ENCODE data around the gene MEMO1. TPM values are rescaled to one million over a fixed set of nuclear protein-coding genes. Genes with fewer than 3 reads are reported as not detected.

MEMO1 gene
- total RNA-seq, 1 donor from 2014 or later: 48.8 TPM

DNA sequence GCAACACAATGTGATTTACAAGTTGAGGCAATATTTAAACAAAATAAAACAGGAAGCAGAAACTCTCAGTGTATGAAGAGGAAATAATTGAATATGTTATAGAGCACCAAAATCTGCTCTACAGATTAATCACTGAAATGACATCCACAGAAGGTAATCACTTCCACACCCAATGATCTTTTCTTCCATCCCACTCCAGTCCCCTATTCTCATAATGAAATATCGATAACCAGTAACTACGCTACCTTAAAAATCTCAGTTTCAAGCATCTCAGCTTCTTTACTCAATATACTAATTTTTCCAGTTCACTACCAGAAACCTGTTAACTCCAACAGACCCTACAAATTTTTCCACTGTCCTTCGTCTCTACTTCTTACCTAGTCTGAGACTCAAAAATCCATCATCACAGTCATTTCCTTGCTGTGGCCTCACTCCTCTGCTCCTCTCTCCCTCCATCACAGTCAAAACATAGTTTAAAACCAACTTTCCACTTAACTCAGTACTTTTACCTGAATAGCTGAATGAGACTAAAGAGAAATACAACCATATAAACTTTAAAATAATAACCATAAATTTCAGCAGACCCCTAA lies 67.1 kb downstream of the MEMO1 start:
- H3K27me3 Mint-ChIP-seq (ENCODE audit: unreplicated experiment): no peaks in the 10 kb centered on the region
- TF ChIP-seq, protein P1, sequence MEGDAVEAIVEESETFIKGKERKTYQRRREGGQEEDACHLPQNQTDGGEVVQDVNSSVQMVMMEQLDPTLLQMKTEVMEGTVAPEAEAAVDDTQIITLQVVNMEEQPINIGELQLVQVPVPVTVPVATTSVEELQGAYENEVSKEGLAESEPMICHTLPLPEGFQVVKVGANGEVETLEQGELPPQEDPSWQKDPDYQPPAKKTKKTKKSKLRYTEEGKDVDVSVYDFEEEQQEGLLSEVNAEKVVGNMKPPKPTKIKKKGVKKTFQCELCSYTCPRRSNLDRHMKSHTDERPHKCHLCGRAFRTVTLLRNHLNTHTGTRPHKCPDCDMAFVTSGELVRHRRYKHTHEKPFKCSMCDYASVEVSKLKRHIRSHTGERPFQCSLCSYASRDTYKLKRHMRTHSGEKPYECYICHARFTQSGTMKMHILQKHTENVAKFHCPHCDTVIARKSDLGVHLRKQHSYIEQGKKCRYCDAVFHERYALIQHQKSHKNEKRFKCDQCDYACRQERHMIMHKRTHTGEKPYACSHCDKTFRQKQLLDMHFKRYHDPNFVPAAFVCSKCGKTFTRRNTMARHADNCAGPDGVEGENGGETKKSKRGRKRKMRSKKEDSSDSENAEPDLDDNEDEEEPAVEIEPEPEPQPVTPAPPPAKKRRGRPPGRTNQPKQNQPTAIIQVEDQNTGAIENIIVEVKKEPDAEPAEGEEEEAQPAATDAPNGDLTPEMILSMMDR (IDR thresholded peaks at IDR 0.05; ENCODE audit: partially characterized antibody, unreplicated experiment): no peak
- no peak overlapping the region for H3K27ac Mint-ChIP-seq (ENCODE audit: unreplicated experiment)
- H3K36me3 Mint-ChIP-seq (ENCODE audit: unreplicated experiment): no peaks in the 10 kb centered on the region
- DNase-seq: no peak
- H3K9me3 Mint-ChIP-seq (ENCODE audit: unreplicated experiment): no peaks in the 10 kb centered on the region
- H3K4me3 Mint-ChIP-seq (ENCODE audit: unreplicated experiment): no peak overlapping the region
- no peaks in the 10 kb centered on the region for H3K4me1 Mint-ChIP-seq (ENCODE audit: low read depth, unreplicated experiment)

DNA sequence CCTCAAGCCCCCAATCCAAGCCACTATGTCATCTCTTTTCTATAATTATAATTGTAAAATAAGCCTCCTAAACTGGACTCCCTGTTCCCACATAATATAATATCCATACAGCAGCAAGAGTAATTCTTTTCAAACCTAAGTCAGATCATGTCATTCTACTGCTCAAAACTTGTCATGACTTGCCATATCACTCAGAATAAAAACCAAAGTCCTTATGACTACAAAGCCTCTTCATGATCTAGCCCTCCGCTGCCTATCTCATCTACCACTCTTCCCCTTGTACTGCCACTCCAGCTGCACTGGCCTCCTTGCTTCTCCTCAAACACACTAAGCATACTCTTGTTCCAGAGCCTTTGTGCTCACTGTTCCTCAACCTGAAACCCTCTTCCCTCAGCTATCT lies 69.9 kb downstream of the MEMO1 start:
- Mint-ChIP-seq H3K9me3 (ENCODE audit: unreplicated experiment) (no peaks in the 10 kb centered on the region), H3K4me3 (ENCODE audit: unreplicated experiment) (no peak overlapping the region), H3K27me3 (ENCODE audit: unreplicated experiment) (no peaks in the 10 kb centered on the region), H3K36me3 (ENCODE audit: unreplicated experiment) (no peaks in the 10 kb centered on the region), H3K4me1 (ENCODE audit: low read depth, unreplicated experiment) (no peaks in the 10 kb centered on the region), H3K27ac (ENCODE audit: unreplicated experiment) (no peak overlapping the region)
- DNase-seq: no peak
- TF ChIP-seq, protein P1 (IDR thresholded peaks at IDR 0.05; ENCODE audit: partially characterized antibody, unreplicated experiment): no peak

DNA sequence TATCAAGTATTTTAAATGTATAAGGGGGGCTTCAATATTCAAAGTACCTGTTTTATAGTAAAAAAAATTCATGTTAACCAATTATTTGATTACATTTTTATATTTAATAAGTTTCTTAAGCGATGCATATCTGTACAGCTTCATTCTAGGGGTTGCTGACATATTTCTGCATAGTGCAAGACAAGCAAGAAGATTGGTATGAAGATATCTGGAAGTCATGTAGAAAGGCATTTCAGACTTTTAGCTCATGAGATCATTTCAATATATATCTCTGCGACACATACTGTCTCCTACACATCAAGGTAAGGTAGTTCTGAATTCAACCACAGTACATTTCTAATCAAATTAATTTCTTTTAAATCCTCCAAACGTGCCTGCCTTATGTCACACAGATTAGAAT lies 73.1 kb downstream of the MEMO1 start:
- Mint-ChIP-seq H3K36me3 (ENCODE audit: unreplicated experiment) (no peaks in the 10 kb centered on the region), H3K4me3 (ENCODE audit: unreplicated experiment) (no peak overlapping the region), H3K27me3 (ENCODE audit: unreplicated experiment) (no peaks in the 10 kb centered on the region), H3K9me3 (ENCODE audit: unreplicated experiment) (no peaks in the 10 kb centered on the region), H3K27ac (ENCODE audit: unreplicated experiment) (no peak overlapping the region), H3K4me1 (ENCODE audit: low read depth, unreplicated experiment) (no peaks in the 10 kb centered on the region)
- DNase-seq: no peak
- TF ChIP-seq, protein P1 (IDR thresholded peaks at IDR 0.05; ENCODE audit: partially characterized antibody, unreplicated experiment): no peak

DNA sequence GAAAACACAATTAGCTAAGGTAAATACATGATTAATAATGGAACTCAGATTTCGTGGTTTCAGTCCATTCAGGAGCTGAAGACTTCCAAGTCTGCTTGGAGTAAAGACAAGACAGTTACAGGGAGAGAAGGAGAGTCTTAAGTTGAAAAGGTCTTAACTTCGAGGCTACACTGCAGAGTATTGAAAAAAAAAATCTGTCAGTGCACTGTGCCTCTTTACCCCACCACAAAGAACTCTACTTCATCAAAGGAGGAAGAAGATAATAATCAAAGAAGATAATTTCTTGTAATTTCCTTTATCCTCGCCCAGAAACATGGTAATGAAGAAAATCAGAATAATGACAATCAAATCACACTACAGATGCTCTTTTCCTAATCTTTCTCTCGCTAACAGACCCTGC lies 75.4 kb downstream of the MEMO1 start:
- Mint-ChIP-seq H3K4me3 (ENCODE audit: unreplicated experiment) (no peak overlapping the region), H3K36me3 (ENCODE audit: unreplicated experiment) (no peaks in the 10 kb centered on the region), H3K27me3 (ENCODE audit: unreplicated experiment) (no peaks in the 10 kb centered on the region), H3K9me3 (ENCODE audit: unreplicated experiment) (no peaks in the 10 kb centered on the region), H3K4me1 (ENCODE audit: low read depth, unreplicated experiment) (no peaks in the 10 kb centered on the region), H3K27ac (ENCODE audit: unreplicated experiment) (no peak overlapping the region)
- TF ChIP-seq, protein P1 (IDR thresholded peaks at IDR 0.05; ENCODE audit: partially characterized antibody, unreplicated experiment): no peak
- DNase-seq: no peak

DNA sequence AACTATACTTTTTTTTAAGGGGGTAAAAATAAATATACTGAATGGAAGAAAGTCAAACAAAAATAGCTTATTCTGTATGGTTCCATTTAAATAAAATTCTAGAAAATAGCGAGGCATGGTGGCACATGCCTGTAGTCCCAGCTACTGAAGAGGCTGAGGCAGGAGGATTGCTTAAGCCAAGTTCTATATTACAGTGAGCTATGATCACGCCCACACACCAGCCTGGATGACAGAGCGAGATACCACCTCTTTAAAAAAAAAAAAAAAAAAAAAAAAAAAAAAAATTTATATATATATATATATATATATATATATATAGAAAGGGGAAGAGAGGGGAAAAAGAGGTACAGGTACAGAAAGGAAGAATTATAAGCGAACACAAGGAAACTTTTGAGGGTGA lies 77.7 kb downstream of the MEMO1 start:
- Mint-ChIP-seq H3K27me3 (ENCODE audit: unreplicated experiment) (no peaks in the 10 kb centered on the region), H3K4me3 (ENCODE audit: unreplicated experiment) (no peak overlapping the region), H3K36me3 (ENCODE audit: unreplicated experiment) (no peaks in the 10 kb centered on the region), H3K9me3 (ENCODE audit: unreplicated experiment) (no peaks in the 10 kb centered on the region), H3K27ac (ENCODE audit: unreplicated experiment) (no peak overlapping the region), H3K4me1 (ENCODE audit: low read depth, unreplicated experiment) (no peaks in the 10 kb centered on the region)
- TF ChIP-seq, protein P1 (IDR thresholded peaks at IDR 0.05; ENCODE audit: partially characterized antibody, unreplicated experiment): no peak
- DNase-seq: no peak
